Ishikawa (cell line): ENCODE measurements around the gene SYTL4.

ENCODE experiments used
- CEBPB ChIP-seq: IDR thresholded peaks from 2 replicates; pipeline ENCODE4 v1.6.1; 2012
- CREB1 ChIP-seq: IDR thresholded peaks from 2 replicates; pipeline ENCODE4 v1.6.1; 2012; ENCODE audit warnings: low read depth
- EGR1 ChIP-seq: IDR thresholded peaks from 2 replicates; pipeline ENCODE4 v1.6.1; 2012
- EP300 ChIP-seq: IDR thresholded peaks from 2 replicates; pipeline ENCODE4 v1.6.1; 2012; ENCODE audit warnings: borderline replicate concordance
- FOXM1 ChIP-seq: IDR thresholded peaks from 2 replicates; pipeline ENCODE4 v1.6.1; 2012; ENCODE audit warnings: low read depth, borderline replicate concordance
- MAX ChIP-seq: IDR thresholded peaks from 2 replicates; pipeline ENCODE4 v1.6.1; 2012
- NFIC ChIP-seq: IDR thresholded peaks from 2 replicates; pipeline ENCODE4 v1.6.1; 2012
- RAD21 ChIP-seq: IDR thresholded peaks from 2 replicates; pipeline ENCODE4 v1.6.1; 2012; ENCODE audit warnings: low read depth
- REST ChIP-seq: IDR thresholded peaks from 2 replicates; pipeline ENCODE4 v1.6.1; 2012; ENCODE audit warnings: low read depth, mild to moderate bottlenecking
- TAF1 ChIP-seq: IDR thresholded peaks from 2 replicates; pipeline ENCODE4 v1.6.1; 2012; ENCODE audit warnings: low read depth, mild to moderate bottlenecking
- TCF12 ChIP-seq: IDR thresholded peaks from 2 replicates; pipeline ENCODE4 v1.6.1; 2012; ENCODE audit warnings: low read depth
- TEAD4 ChIP-seq: IDR thresholded peaks from 2 replicates; pipeline ENCODE4 v1.6.1; 2012
- USF1 ChIP-seq: IDR thresholded peaks from 2 replicates; pipeline ENCODE4 v1.6.1; 2012
- YY1 ChIP-seq: IDR thresholded peaks from 2 replicates; pipeline ENCODE4 v1.6.1; 2012; ENCODE audit warnings: low read depth
- ZBTB7A ChIP-seq: IDR thresholded peaks from 2 replicates; pipeline ENCODE4 v1.6.1; 2012; ENCODE audit warnings: low read depth

SYTL4 gene

GRCh38 chrX:100625985-100626491, 105.9 kb downstream of the SYTL4 start:
- TF ChIP-seq MAX (no peak), CREB1 (no peak), TEAD4 (no peak), ZBTB7A (no peak), TCF12 (no peak), REST (no peak), CEBPB (no peak), TAF1 (no peak), EGR1 (no peak), EP300 (no peak), USF1 (no peak), RAD21 (no peak), NFIC (no peak), YY1 (no peak), FOXM1 (no peak)
